ENCODE measurements around the gene LLPH. TPM values are rescaled to one million over a fixed set of nuclear protein-coding genes. Genes with fewer than 3 reads are reported as not detected.
A peak's percentile ranks its signal among the peaks of the same experiment; 100 is the strongest.

LLPH gene
- total and polyA plus RNA-seq, 12 donors: 5.5 to 145 (median 33.3) TPM

- H3K36me3 ChIP-seq (replicated peaks in 1 of 2): no peaks in the 10 kb centered on the region
- 87 to 94% (median 92%) methylated on average over 3 of the region's 3 CpGs for WGBS, 4 donors
- no peaks in the 10 kb centered on the region for H3K9me3 ChIP-seq (replicated peaks in 1 of 3)
- no peak overlapping the region for H3K4me3 ChIP-seq
- intact Hi-C loops (cut with DNase I): no loop called here
- H3K4me1 ChIP-seq (replicated peaks in 1 of 2): peaks cover 0 to 8% of the 10 kb centered on the region in 2 donors
- no peak for DNase-seq
- H3K27ac ChIP-seq: no peak overlapping the region
- TF ChIP-seq CTCF (IDR thresholded peaks at IDR 0.05) (no peak), POLR2A (IDR thresholded peaks at IDR 0.05) (no peak)
- no peaks in the 10 kb centered on the region for H3K27me3 ChIP-seq
Observed at GRCh38 chr12:66103016-66103913, 27.3 kb downstream of the LLPH start.

- Histone ChIP-seq H3K4me3 (no peak overlapping the region), H3K27me3 (peaks cover 4% of the 10 kb centered on the region), H3K36me3 (replicated peaks in 1 of 2) (no peaks in the 10 kb centered on the region), H3K27ac (peak overlapping the region in 1 of 5 donors; percentile 10), H3K9me3 (replicated peaks in 1 of 3) (no peaks in the 10 kb centered on the region), H3K4me1 (replicated peaks in 1 of 2) (no peaks in the 10 kb centered on the region)
- peak in 4 of 7 donors; percentile 19 to 41 (median 25) for DNase-seq
- intact Hi-C loops (cut with DNase I): no loop called here
- TF ChIP-seq POLR2A (IDR thresholded peaks at IDR 0.05): no peak
- no peak for TF ChIP-seq CTCF (IDR thresholded peaks at IDR 0.05)
- 0 to 13% (median 1%) methylated on average over 1 of the region's 1 CpG for WGBS, 4 donors
Observed at GRCh38 chr12:66092559-66093269, 37.8 kb downstream of the LLPH start.

- no peak for TF ChIP-seq CTCF (IDR thresholded peaks at IDR 0.05)
- no peak for TF ChIP-seq POLR2A (IDR thresholded peaks at IDR 0.05)
- 73 to 78% (median 76%) methylated on average over 4 of the region's 4 CpGs for WGBS, 4 donors
- intact Hi-C loops (cut with DNase I): no loop called here
- Histone ChIP-seq H3K27me3 (peaks cover 4% of the 10 kb centered on the region), H3K36me3 (replicated peaks in 1 of 2) (no peaks in the 10 kb centered on the region), H3K4me3 (no peak overlapping the region), H3K4me1 (replicated peaks in 1 of 2) (no peaks in the 10 kb centered on the region), H3K27ac (no peak overlapping the region), H3K9me3 (replicated peaks in 1 of 3) (no peaks in the 10 kb centered on the region)
- DNase-seq: no peak
Observed at GRCh38 chr12:66090157-66090556, 40.4 kb downstream of the LLPH start.

- intact Hi-C loops (cut with DNase I): loop anchor here in 1 of 2 donors (10.0 kb wide), 1 partner anchor 493 kb away; no protein-coding TSS in a partner anchor
- TF ChIP-seq POLR2A (IDR thresholded peaks at IDR 0.05) (no peak), CTCF (IDR thresholded peaks at IDR 0.05) (peak; percentile 56 to 84 (median 80))
- WGBS, 4 donors: 23 to 31% (median 26%) methylated on average over 10 of the region's 10 CpGs
- no peaks in the 10 kb centered on the region for H3K4me1 ChIP-seq (replicated peaks in 1 of 2)
- no peak overlapping the region for H3K4me3 ChIP-seq
- peak; percentile 58 to 91 (median 78) for DNase-seq
- no peak overlapping the region for H3K27ac ChIP-seq
- no peaks in the 10 kb centered on the region for H3K9me3 ChIP-seq (replicated peaks in 1 of 3)
- H3K36me3 ChIP-seq (replicated peaks in 1 of 2): no peaks in the 10 kb centered on the region
- peaks cover 4% of the 10 kb centered on the region for H3K27me3 ChIP-seq
Observed at GRCh38 chr12:66087365-66087943, 43.1 kb downstream of the LLPH start.
